ENCODE data around the gene CALML5.

The CALML5 gene

GRCh38 chr10:5499493-5500140, at the start of gene CALML5:
Gene CALML5 (minus strand): TSS chr10:5499570. CDS start chr10:5499438, 132 bp downstream.
- DNase-seq (ENCODE audit: extremely low read depth in 1 of 2, low read depth in 1 of 2), result no peak

- no peak for DNase-seq (ENCODE audit: extremely low read depth in 1 of 2, low read depth in 1 of 2)
Measured at GRCh38 chr10:5547931-5548660, 48.7 kb upstream of the CALML5 start.

- no peak for DNase-seq (ENCODE audit: extremely low read depth in 1 of 2, low read depth in 1 of 2)
Measured at GRCh38 chr10:5547681-5547930, 48.2 kb upstream of the CALML5 start.

GRCh38 chr10:5546891-5547680, 47.7 kb upstream of the CALML5 start:
- DNase-seq (ENCODE audit: extremely low read depth in 1 of 2, low read depth in 1 of 2), result no peak

GRCh38 chr10:5545778-5546710, 46.7 kb upstream of the CALML5 start:
- DNase-seq (ENCODE audit: extremely low read depth in 1 of 2, low read depth in 1 of 2), result no peak

- DNase-seq (ENCODE audit: extremely low read depth in 1 of 2, low read depth in 1 of 2), result no peak
Measured at GRCh38 chr10:5545426-5545777, 46.0 kb upstream of the CALML5 start.

- DNase-seq (ENCODE audit: extremely low read depth in 1 of 2, low read depth in 1 of 2), result no peak
Measured at GRCh38 chr10:5545011-5545410, 45.6 kb upstream of the CALML5 start.

- DNase-seq (ENCODE audit: extremely low read depth in 1 of 2, low read depth in 1 of 2), result no peak
Measured at GRCh38 chr10:5544216-5544805, 44.9 kb upstream of the CALML5 start.

- no peak for DNase-seq (ENCODE audit: extremely low read depth in 1 of 2, low read depth in 1 of 2)
Measured at GRCh38 chr10:5543623-5544022, 44.3 kb upstream of the CALML5 start.

- DNase-seq (ENCODE audit: extremely low read depth in 1 of 2, low read depth in 1 of 2), result no peak
Measured at GRCh38 chr10:5542100-5542499, 42.7 kb upstream of the CALML5 start.

- no peak for DNase-seq (ENCODE audit: extremely low read depth in 1 of 2, low read depth in 1 of 2)
Measured at GRCh38 chr10:5540891-5541290, 41.5 kb upstream of the CALML5 start.

- DNase-seq (ENCODE audit: extremely low read depth in 1 of 2, low read depth in 1 of 2), result no peak
Measured at GRCh38 chr10:5540080-5540479, 40.7 kb upstream of the CALML5 start.

GRCh38 chr10:5538892-5539651, 39.7 kb upstream of the CALML5 start:
- DNase-seq (ENCODE audit: extremely low read depth in 1 of 2, low read depth in 1 of 2), result no peak

GRCh38 chr10:5538446-5538845, 39.1 kb upstream of the CALML5 start:
- no peak for DNase-seq (ENCODE audit: extremely low read depth in 1 of 2, low read depth in 1 of 2)

GRCh38 chr10:5537684-5538083, 38.3 kb upstream of the CALML5 start:
- DNase-seq (ENCODE audit: extremely low read depth in 1 of 2, low read depth in 1 of 2), result no peak

- DNase-seq (ENCODE audit: extremely low read depth in 1 of 2, low read depth in 1 of 2), result no peak
Measured at GRCh38 chr10:5536486-5537081, 37.2 kb upstream of the CALML5 start.

GRCh38 chr10:5534880-5535856, 35.8 kb upstream of the CALML5 start:
- no peak for DNase-seq (ENCODE audit: extremely low read depth in 1 of 2, low read depth in 1 of 2)

GRCh38 chr10:5534051-5534821, 34.9 kb upstream of the CALML5 start:
- DNase-seq (ENCODE audit: extremely low read depth in 1 of 2, low read depth in 1 of 2), result no peak
